HG03064 (cell line): ENCODE data around the gene PTPRC.
A peak's percentile ranks its signal among the peaks of the same experiment; 100 is the strongest.
"Not testable (repeated sequence)": the region's sequence is repeated elsewhere in the genome, so short reads cannot be mapped to it uniquely, and the experiment has no call there.

Source experiments
- ATAC-seq: cut with Tn5 transposase; IDR thresholded peaks from one replicate; pipeline ENCODE4 v1.9.1; 2021; ENCODE audit warnings: low read depth; ENCODE audit not compliant: unreplicated experiment

The PTPRC gene, protein sequence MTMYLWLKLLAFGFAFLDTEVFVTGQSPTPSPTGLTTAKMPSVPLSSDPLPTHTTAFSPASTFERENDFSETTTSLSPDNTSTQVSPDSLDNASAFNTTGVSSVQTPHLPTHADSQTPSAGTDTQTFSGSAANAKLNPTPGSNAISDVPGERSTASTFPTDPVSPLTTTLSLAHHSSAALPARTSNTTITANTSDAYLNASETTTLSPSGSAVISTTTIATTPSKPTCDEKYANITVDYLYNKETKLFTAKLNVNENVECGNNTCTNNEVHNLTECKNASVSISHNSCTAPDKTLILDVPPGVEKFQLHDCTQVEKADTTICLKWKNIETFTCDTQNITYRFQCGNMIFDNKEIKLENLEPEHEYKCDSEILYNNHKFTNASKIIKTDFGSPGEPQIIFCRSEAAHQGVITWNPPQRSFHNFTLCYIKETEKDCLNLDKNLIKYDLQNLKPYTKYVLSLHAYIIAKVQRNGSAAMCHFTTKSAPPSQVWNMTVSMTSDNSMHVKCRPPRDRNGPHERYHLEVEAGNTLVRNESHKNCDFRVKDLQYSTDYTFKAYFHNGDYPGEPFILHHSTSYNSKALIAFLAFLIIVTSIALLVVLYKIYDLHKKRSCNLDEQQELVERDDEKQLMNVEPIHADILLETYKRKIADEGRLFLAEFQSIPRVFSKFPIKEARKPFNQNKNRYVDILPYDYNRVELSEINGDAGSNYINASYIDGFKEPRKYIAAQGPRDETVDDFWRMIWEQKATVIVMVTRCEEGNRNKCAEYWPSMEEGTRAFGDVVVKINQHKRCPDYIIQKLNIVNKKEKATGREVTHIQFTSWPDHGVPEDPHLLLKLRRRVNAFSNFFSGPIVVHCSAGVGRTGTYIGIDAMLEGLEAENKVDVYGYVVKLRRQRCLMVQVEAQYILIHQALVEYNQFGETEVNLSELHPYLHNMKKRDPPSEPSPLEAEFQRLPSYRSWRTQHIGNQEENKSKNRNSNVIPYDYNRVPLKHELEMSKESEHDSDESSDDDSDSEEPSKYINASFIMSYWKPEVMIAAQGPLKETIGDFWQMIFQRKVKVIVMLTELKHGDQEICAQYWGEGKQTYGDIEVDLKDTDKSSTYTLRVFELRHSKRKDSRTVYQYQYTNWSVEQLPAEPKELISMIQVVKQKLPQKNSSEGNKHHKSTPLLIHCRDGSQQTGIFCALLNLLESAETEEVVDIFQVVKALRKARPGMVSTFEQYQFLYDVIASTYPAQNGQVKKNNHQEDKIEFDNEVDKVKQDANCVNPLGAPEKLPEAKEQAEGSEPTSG (N-terminal part only)

GRCh38 chr1:198638894-198639635, at the start of gene PTPRC:
Gene PTPRC, plus strand, starts transcription at chr1:198639040. Its CDS starts 229 bp downstream, at chr1:198639269.
- ATAC-seq = peak; percentile 71

DNA sequence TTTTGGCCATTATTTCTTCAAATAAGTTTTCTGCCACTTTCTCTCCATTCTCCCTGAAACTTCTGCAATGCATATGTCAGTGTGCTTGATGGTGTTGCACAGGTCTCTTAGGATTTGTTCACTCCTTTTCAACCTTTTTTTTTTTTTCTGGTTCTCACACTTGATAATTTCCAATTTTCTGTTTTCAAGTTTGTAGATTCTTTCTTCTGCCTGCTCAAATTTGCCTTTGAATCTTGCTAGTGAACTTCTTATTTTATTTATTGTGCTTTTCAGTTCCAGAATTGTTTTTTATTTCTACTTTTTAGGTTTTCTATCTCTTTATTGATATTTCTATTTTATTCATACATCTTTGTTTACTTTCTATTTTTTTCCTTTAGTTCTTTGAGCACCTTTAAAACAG, 48.4 kb upstream of the PTPRC start:
- ATAC-seq = no peak

GRCh38 chr1:198595765-198596164, 43.1 kb upstream of the PTPRC start:
- ATAC-seq = no peak

GRCh38 chr1:198597690-198598430, 41.0 kb upstream of the PTPRC start:
- peak; percentile 42 for ATAC-seq

DNA sequence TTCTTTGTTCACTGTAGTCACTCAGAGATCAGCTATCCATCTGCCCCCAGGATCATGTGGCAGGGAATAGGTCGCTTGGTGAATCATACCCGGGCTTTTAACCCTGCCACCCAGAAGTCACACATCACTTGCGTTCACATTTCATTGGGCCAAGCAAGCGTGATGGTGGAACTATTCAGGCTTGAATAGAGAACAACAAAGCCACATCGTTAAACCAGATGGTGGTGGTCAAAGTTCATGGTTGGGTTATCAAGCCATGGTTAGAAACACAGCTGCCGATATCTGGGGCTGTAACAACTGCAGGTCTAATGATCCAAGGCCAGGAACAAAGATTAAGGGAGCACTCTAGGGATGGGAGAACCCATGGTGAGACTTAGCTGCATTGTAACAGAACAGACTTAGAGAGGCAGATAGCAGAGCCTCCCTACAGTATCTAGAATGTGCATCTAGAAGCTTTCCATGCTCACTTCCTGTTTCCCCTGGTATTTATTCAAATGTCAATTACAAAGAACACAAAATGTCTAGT, 40.0 kb upstream of the PTPRC start:
- ATAC-seq = peak; percentile 78

DNA sequence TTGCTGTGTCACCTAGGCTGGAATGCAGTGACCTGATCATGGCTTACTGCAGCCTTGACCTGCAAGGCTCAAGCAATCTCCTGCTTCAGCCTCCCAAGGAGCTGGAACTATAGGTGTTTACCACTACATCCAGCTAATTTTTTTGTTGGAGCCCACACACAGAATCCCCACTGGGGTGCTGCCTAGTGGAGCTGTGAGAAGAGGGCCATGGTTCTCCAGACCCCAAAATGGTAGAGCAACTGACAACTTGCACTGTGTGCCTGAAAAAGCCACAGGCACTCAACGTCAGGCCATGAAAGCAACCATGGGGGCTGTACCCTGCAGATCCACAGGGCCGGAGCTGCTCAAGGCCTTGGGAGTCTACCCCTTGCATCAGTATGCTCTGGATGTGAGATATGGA, 39.1 kb upstream of the PTPRC start:
- ATAC-seq = no peak

GRCh38 chr1:198600906-198601305, 37.9 kb upstream of the PTPRC start:
- no peak for ATAC-seq

DNA sequence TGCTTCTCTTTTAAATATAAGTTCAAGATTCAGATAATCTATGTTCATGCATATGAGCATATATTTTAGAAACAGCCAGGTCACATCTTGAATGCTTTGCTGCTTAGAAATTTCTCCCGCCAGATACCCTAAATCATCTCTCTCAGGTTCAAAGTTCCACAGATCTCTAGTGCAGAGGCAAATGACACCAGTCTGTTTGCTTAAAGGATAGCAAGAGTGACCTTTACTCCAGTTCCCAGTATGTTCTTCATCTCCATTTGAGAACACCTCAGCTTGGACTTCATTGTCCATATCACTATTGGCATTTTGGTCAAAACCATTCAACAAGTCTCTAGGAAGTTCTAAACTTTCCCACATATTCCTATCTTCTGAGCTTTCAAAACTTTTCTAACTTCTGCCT, 37.5 kb upstream of the PTPRC start:
- ATAC-seq = not testable (repeated sequence)

- ATAC-seq = no peak
These were observed 36.6 kb upstream of the PTPRC start for GRCh38 chr1:198601936-198602889.

DNA sequence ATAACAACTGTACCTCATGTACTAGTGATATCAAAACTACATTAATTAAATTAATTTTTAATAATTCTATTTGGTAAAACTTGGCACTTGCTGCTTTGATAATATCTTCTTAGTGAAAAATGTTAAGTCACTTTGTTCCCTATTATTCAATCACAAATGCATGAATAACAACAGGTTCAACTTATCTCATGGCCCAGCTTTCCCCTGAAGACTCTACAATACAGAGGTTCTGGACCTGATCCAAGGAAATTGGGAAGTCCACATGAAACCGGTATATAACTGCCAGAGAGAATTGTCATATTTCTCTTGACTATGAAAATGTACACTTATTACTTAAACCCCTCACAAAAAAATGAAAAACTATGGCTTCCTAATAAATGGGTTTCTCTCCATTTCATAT, 33.9 kb upstream of the PTPRC start:
- ATAC-seq = no peak

DNA sequence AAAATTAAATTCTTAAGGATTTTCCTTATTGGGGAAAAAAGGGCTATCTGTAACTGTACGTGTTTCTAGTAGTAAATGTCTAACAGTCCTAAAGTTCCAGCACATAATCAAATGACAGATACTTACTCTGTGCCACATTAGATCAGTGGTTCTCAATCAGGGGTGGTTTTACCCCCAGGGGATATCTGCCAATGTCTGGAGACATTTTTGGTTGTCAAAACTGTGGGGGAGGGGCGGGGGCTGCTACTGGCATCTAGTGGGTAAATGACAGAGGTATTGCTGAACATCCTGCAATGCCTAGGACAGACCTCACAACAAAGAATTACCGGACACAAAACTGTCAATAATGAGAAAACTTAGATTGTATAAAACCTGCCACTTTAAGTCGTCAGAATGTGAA, 33.4 kb upstream of the PTPRC start:
- no peak for ATAC-seq

- ATAC-seq = no peak
These were observed 32.8 kb upstream of the PTPRC start for GRCh38 chr1:198606020-198606438.

GRCh38 chr1:198607714-198608113, 31.1 kb upstream of the PTPRC start:
- ATAC-seq = no peak

- no peak for ATAC-seq
These were observed 28.5 kb upstream of the PTPRC start for GRCh38 chr1:198610362-198610761.

GRCh38 chr1:198611219-198611618, 27.6 kb upstream of the PTPRC start:
- no peak for ATAC-seq

DNA sequence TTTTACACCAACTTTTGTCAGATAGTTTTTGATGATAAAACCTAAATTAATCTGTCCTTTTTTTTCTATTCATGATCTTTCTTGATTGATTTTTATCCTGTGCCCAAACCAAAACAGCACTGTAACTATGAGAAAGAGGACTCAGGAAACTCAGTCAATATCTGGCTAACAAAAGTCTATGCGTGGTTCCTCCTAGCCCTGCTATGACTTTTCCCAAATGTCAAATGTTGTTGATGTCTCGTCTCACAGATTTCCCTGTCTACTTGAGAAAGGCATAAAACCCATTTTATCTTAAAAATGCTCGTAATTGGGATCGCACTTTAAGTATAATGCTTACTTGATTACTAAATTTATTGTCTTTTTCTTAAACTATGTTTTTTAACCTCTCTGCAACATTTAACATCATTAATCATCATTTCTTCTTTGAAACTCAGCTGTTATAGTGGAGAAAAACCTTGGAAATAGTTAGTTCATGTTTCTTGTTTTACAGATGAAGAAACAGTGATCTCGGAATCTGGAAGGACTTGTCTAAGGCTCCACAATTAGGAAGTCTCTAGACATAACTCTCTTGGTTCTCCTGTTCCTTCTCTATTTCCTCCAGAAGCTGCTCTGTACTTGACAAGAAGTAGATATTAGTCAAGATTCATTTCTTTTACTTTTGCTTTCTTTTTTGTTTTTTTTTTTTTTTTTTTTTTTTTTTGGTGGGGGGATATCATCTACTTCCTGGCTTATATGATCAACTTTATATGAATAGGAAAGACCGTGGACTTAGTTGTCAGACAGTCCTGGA, 26.2 kb upstream of the PTPRC start:
- no peak for ATAC-seq

DNA sequence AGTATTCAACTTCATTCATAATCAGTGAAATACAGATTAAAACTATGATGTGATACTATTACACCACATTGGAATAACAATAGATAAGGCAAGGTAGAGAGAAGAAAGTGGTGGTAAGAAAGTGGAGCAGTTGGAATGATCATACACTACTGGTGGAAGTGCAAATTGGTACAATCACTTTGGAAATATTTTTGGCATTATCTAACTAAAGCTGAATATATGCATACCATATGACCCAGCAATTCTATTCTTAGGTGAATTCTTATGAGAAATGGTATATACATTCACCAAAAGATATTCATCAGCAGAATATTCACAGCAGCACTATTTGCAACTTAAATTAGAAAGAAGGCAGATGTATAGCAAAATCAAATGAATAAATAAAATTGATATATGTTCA, 21.4 kb upstream of the PTPRC start:
- ATAC-seq = no peak
